Activated B cell treated with CpG ODN at 0.5 μM for 24 hours (primary cell): Measurements from ENCODE around the gene ATP11B. TPM values are rescaled to one million over a fixed set of nuclear protein-coding genes. Genes with fewer than 3 reads are reported as not detected.
"Not testable (repeated sequence)": the region's sequence is repeated elsewhere in the genome, so short reads cannot be mapped to it uniquely, and the experiment has no call there.

ENCODE experiments used
- ATAC-seq: fragments of 200-7000 bp; cut with Tn5 transposase; one replicate; pipeline ENCODE4 v1.10.0; 2021; ENCODE audit warnings: low read depth, mild to moderate bottlenecking, moderate library complexity
- CTCF ChIA-PET: fragments of 350-600 bp; sonication (Branson Sonifier 250); formaldehyde crosslinking; loops from one replicate; lab custom pipeline; 2021; ENCODE audit warnings: antibody characterized with exemption; lab: Charles Lee
- POLR2A ChIA-PET: fragments of 350-600 bp; sonication (Branson Sonifier 250); formaldehyde crosslinking; loops from one replicate; lab custom pipeline; 2021; ENCODE audit warnings: antibody characterized with exemption; lab: Charles Lee
- DNase-seq: peaks from one replicate; pipeline ENCODE4 v3.0.0; 2022
- H3K27ac Mint-ChIP-seq: one replicate; pipeline ENCODE4 v1.8.0; 2020; ENCODE audit warnings: mixed read lengths
- H3K27me3 Mint-ChIP-seq: one replicate; pipeline ENCODE4 v1.8.0; 2021; ENCODE audit warnings: mixed read lengths
- H3K36me3 Mint-ChIP-seq: one replicate; pipeline ENCODE4 v1.8.0; 2021; ENCODE audit warnings: low read depth, mixed read lengths
- H3K4me1 Mint-ChIP-seq: one replicate; pipeline ENCODE4 v1.8.0; 2021; ENCODE audit warnings: mixed read lengths
- H3K4me3 Mint-ChIP-seq: one replicate; pipeline ENCODE4 v1.8.0; 2020; ENCODE audit warnings: mild to moderate bottlenecking, mixed read lengths
- H3K9me3 Mint-ChIP-seq: one replicate; pipeline ENCODE4 v1.8.0; 2020; ENCODE audit warnings: mixed read lengths
- CTCF ChIP-seq: fragments of 200-600 bp; IDR thresholded peaks from one replicate; pipeline ENCODE4 v1.8.0; 2022; ENCODE audit warnings: antibody characterized with exemption, mild to moderate bottlenecking
- intact Hi-C: fragments of 100-400 bp; cut with micrococcal nuclease; formaldehyde crosslinking; loops from one replicate; pipeline ENCODE4 v1.15.1; 2024
- total RNA-seq: library from RNA; stranded (reverse); gene quantifications from 2 replicates; pipeline ENCODE4 v1.2.3, GENCODE V29; 2022

The ATP11B gene
- total RNA-seq, 1 donor from 2014 or later, result 93.3 TPM

DNA sequence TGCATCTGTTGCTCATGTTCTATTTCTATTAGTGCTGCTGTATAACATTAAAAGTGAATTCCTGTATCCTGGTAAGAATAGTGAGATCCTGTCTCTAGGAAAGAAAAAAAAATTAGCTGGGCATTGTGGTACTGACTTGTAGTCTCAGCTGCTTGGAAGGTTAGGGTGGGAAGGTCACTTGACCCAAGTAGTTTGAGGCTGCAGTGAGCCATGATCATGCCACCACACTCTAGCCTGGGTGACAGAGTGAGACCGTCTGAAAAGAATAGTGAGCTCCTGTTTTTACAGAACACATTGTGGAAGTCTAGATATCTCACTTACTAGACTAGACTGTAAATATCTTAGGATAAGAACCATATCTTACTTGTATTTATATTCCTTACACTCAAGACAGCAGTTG, 4.6 kb downstream of the ATP11B start:
- CTCF ChIA-PET, result no interaction called here
- Mint-ChIP-seq H3K9me3 (no peaks in the 10 kb centered on the region), H3K4me1 (peaks cover 45% of the 10 kb centered on the region), H3K4me3 (no peak overlapping the region), H3K27ac (no peak overlapping the region), H3K27me3 (no peaks in the 10 kb centered on the region), H3K36me3 (peaks cover 19% of the 10 kb centered on the region)
- DNase-seq, result no peak
- no peak for ATAC-seq
- intact Hi-C loops, result no loop called here
- TF ChIP-seq CTCF, result no peak
- POLR2A ChIA-PET, result no interaction called here

- Mint-ChIP-seq H3K4me1 (peaks cover 47% of the 10 kb centered on the region), H3K36me3 (peaks cover 13% of the 10 kb centered on the region)
- DNase-seq, ATAC-seq, H3K9me3 Mint-ChIP-seq, intact Hi-C loops, H3K27ac Mint-ChIP-seq, POLR2A ChIA-PET, CTCF ChIA-PET, H3K4me3 Mint-ChIP-seq, H3K27me3 Mint-ChIP-seq: not testable (repeated sequence)
Measured at GRCh38 chr3:182799143-182799542, 5.8 kb downstream of the ATP11B start.

DNA sequence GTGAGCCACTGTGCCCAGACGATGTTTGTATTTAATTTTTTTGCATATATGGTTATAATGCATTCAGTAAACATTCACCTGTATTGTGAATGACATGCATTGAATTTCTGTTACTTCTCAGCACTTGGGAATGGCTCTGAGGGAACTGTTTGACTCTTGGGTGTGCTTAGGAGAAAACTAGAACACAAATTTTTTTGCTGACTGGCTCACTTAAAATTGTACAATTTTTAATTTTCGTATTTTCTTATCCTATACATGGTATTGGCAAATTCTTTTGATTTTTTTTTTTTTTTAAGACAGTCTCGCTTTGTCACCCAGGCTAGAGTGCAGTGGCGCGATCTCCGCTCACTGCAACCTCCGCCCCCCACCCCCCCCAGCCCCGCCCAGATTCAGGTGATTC, 7.2 kb downstream of the ATP11B start:
- ATAC-seq (no peak), DNase-seq (no peak)
- POLR2A ChIA-PET, result no interaction called here
- H3K27ac Mint-ChIP-seq, result no peak overlapping the region
- H3K9me3 Mint-ChIP-seq, result no peaks in the 10 kb centered on the region
- intact Hi-C loops, result no loop called here
- H3K27me3 Mint-ChIP-seq, result no peaks in the 10 kb centered on the region
- CTCF ChIA-PET, result no interaction called here
- H3K4me3 Mint-ChIP-seq, result no peak overlapping the region
- peaks cover 38% of the 10 kb centered on the region for H3K4me1 Mint-ChIP-seq
- TF ChIP-seq CTCF, result no peak
- H3K36me3 Mint-ChIP-seq, result peaks cover 11% of the 10 kb centered on the region

- DNase-seq, result no peak
- intact Hi-C loops, result loop anchor here (1.0 kb wide), 1 partner anchor 8 kb away; no protein-coding TSS in a partner anchor
- H3K4me3 Mint-ChIP-seq, result no peak overlapping the region
- ATAC-seq, result no peak
- no peak overlapping the region for H3K27ac Mint-ChIP-seq
- ChIA-PET CTCF (no interaction called here), POLR2A (no interaction called here)
- H3K9me3 Mint-ChIP-seq, result no peaks in the 10 kb centered on the region
- H3K27me3 Mint-ChIP-seq, result no peaks in the 10 kb centered on the region
- peaks cover 12% of the 10 kb centered on the region for H3K36me3 Mint-ChIP-seq
- TF ChIP-seq CTCF, result no peak
- H3K4me1 Mint-ChIP-seq, result peaks cover 33% of the 10 kb centered on the region
Measured at GRCh38 chr3:182802413-182803390, 9.4 kb downstream of the ATP11B start.

DNA sequence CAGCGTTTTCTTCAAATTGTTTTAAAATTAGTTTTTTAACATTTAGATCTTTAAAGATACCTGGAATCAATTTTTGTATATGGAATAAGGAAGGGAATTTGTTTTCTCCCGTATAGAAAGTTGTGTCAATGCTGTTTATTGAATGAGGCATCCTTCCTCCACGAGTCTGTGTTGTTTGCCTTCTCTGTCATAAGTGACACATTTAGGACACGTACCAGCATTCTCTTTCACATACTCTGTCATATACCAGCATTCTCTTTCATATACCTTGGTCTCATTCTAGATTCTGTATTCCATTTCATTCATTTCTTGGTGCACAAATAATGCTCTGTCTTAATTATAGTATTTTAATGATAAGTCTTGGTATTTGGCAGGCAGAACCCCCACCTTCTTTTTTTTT, 10.3 kb downstream of the ATP11B start:
- ATAC-seq (no peak), DNase-seq (no peak)
- Mint-ChIP-seq H3K27ac (no peak overlapping the region), H3K27me3 (no peaks in the 10 kb centered on the region), H3K4me1 (peaks cover 29% of the 10 kb centered on the region), H3K4me3 (no peak overlapping the region), H3K9me3 (no peaks in the 10 kb centered on the region), H3K36me3 (peaks cover 7% of the 10 kb centered on the region)
- no peak for TF ChIP-seq CTCF
- intact Hi-C loops, result no loop called here
- ChIA-PET POLR2A (no interaction called here), CTCF (no interaction called here)
